Measurements from ENCODE around the gene ZEB2.

ZEB2 gene

DNA sequence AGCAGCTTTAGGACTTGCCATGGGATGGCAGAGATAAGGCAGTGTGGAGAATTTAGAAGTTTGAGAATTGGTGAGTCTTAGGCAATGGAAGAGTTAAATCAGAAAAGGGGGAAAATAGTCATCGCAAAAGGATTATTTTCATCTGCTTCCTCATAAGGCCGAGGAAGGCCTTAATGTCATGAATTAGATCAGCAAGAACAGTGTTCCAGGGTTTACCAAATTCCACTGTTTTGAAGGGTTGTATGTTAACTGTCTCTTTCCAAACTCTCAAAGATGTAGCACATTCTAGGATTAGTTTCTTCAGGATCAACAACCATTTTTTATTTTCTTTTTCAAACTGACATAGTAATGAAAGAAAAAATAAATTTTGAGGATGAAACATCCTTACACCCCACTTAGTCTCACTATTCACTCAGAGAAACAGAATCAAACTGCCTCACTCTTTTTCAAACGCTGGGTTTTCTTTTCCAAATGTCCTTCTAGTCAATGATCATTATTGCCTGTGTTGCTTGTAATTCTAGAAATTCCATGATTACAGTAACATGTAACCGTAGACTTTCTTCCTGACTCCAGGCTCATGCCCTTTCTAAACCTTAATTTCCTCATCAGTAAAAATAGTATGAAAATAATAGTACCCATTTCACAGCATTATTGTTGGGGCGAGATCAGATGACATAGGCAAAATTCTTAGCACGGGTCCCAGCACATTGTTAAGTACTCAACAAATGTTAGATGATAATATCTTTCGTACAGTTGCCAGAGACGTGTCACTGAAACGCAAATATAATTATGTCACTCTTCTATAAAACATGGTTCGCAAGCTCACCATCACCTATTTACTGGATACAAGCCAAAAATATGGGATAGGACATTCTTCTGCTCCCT lies 23.6 kb downstream of the ZEB2 start:
- FAIRE-seq (no peak), DNase-seq (ENCODE audit: low spot score) (no peak)

DNA sequence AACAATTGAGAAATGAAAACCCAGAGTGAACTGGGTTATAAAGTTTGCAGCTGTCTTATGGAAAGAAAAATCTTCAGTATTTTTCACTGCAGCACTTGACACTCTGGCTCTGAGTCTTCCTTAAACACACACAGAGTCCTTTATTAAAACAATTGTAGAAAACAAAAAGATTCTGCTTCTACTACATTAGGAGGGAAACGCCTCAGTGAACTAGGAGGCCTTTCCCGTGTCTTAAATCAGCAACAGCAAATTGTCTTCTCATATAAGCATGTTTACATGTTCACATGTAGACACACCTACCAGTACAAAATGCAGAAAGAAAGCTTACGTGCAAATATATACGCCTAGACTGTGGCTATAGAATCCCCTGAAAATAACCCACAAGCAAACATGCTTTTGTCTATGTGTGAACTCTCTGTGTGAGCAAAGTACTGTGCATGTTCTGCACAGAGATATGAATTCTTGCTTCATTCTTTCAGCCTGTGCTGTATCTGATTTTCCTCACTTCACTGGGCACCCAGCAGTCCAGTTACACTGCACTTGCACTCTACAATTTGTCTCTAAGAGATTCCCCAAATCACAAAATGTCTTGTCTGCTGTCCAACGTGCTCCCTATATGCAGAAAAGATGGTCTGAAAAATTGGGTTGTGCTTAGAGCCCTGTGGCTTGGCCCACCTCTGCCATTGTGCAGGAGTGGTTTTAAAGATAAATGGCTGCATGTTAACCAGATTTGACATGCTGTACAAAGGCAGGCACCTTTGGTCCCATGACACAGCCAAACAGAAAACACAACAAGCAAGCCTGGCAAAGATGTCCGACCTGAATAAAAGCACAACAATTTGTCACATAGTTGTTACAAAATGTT lies 24.5 kb downstream of the ZEB2 start:
- DNase-seq (ENCODE audit: low spot score) (no peak), FAIRE-seq (no peak)

DNA sequence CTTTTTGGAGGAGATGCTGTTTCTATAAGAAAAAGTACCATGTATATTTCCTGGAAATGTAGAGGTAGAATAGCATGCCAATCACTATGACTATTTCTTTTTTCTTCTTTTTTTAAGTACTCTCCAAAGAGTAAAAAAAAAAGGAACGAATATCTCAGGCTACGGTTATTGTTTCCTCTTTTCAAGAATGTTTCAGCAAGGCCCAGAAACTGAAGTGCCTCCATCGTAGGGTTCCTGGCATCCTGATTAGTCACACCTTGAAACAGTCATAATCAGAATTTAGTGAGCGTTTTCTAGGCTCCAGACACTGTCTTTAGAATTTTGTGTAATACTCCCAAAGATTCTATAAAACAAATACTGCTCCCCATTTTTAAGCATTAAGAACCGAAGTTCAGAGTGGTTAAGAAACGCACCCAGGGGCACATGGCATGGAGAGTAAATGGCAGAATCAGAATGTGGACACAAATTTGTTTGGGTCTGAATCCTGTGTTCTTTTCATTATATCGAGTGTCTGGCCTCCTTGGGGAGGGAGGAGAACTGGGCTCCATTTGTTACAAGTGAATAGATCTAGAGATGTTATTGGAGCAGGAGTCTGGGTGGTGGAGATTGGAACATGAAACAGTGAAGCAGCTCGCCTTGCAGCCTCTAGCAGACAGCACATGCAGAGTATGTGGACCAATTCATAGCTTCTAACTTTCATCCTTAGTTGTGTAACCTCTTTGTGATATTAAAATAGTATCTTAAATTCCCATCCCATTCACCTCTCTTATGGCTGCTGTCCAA lies 26.7 kb downstream of the ZEB2 start:
- no peak for DNase-seq (ENCODE audit: low spot score)
- FAIRE-seq, result no peak

DNA sequence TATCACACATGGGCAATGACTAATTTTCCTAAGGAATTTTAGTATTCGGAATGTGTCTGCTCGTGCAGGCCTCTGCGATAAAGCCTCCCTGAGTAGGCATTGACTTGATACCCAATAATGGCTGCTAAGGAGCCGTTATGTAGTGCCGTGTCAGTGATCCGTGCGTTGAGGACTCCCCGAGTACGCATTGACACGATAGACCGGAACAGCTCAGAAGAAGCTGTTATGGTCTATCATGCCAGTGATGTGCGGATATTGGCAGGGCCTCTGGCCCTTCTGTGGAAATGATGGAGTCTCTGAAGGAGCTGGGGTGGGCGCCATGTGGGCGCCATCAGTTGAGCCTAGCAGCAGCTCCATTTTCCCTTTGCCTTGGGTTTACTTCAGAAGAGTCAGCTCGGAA lies 29.1 kb downstream of the ZEB2 start:
- FAIRE-seq (no peak), DNase-seq (ENCODE audit: low spot score) (no peak)

DNA sequence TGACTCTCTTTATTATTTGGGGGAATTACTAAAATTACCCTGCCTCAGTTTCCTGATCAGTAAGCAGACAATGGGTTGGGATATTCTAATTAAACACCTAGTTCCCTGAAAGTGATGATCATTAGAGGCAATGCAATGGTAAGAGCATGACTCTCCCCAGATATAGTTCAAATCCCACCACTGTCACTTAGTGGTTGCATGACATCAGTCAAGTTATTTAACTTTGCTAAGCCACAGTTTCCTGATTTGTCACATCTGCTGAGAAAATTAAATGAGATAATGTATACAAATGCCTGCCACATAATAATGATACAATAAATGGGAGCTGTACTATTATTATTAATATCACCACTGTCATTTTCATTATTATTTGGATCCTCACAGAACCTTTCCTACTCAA lies 29.9 kb downstream of the ZEB2 start:
- FAIRE-seq, result no peak
- DNase-seq (ENCODE audit: low spot score), result no peak

DNA sequence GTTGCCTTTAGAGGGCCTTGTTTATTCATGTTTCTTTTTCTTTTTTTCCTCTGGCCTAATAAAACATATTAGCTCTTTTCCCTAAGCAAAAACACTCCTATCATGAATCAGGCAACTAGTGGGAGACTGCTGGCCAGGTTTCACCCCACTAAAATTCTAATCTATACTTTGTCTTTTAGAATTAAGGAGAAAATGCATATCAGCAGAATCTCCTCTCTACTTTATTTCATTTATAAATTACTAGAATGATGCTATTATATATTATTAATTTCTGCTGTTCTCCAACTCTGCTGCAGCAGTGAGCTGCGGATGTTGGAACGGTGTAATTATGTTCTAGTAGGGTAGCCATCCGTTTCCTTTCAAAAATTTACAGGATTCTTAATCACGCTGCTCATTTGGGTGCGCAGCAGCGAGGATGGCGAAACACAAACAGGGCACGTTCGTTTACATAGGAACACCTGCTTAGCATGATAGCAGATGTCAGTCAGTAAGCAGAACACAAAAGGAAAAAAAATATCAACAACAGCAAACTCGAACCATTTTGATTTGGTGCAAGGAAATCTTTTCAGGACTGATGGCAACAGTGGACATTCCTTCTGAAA lies 30.5 kb downstream of the ZEB2 start:
- FAIRE-seq (no peak), DNase-seq (ENCODE audit: low spot score) (no peak)

DNA sequence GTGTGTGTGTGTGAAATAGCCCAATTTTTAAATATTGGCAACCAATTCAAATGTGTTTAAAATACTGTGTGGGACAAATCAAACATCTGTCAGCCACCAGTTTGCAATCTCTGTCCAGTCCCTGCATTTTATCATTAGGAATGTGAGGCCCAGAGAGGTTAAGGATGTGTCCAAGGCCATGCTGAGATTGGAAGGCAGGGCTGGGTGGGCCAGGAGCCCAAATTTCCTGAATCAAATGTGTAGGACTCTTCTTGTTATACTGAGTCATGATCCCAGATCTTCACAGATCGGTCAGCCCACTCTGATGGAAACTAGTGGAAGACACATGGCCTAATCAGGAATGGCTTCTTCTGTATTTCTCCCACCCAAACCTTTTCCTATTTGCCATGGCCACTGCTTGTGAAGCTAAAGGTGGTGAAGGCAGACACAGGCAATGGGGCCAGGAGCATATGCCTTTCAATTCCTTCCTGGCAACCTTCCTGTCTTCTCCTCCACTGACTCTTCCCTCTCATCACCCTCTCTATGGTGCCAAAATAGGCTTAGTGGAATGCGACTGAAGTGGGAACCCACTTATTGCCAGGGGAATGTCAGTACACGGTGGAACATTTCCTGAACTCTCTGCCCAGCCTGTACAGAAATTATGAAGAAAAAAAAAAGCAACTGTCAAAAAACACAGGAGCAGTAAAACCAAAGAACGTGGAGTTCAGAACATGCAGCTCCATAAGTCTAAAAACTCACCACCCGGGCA lies 35.5 kb downstream of the ZEB2 start:
- FAIRE-seq, result no peak
- DNase-seq (ENCODE audit: low spot score), result no peak

DNA sequence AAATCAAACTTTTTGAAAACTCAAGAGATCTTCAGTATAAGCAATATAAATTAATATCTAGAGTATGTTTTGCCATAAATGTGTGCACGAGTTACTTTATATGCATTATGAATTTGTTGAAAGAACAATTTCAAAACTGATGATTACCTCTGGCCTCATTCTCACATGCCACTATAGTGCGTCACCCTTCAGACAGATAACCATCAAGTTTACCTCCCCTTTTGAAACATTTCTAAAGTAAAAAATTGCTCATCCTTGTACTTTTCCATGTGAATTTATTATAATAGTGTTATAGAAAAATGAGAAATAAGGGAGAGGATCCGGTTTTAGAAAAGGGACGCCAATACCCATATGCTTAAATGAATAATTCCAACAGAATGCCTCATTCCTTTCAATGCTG lies 38.3 kb downstream of the ZEB2 start:
- DNase-seq (ENCODE audit: low spot score), result no peak
- no peak for FAIRE-seq

DNA sequence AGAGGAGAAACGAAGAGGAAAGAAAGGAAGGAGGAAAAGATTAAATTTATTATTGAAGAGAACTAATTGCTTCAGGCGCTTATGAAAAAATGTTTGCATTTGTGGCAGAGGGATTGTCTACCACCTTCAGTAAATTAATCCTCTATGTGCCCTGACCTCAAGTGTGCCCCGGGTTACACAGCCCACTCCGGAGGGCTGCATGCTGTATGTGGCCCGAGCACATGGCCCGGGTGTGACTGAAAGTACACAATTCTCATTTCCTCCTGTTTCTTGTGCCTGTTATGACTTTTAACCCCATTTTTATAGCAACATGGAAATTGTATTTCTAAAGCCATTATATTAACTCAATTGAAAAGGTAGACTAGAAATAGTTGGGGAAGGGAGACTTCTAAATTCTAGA lies 38.8 kb downstream of the ZEB2 start:
- FAIRE-seq, result no peak
- no peak for DNase-seq (ENCODE audit: low spot score)

DNA sequence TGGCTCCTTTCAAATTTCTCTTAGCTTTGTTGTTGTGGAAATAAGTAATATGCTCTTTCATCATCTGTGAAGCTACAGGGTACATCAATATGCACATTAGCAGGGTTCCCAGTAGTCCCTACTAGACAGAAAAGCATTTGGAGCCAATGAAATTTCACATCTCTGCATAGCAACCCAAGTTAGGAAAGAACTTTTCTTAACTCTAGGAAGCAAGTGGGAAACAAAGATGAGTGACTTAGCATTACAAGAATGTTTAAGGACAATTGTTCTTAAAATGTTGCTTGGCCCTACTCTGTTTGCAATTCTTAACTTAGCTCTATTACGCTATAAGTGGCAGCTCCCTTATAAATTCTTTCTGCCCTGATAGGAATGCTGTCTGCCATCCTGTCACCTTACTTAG lies 39.6 kb downstream of the ZEB2 start:
- DNase-seq (ENCODE audit: low spot score), result no peak
- FAIRE-seq, result no peak

DNA sequence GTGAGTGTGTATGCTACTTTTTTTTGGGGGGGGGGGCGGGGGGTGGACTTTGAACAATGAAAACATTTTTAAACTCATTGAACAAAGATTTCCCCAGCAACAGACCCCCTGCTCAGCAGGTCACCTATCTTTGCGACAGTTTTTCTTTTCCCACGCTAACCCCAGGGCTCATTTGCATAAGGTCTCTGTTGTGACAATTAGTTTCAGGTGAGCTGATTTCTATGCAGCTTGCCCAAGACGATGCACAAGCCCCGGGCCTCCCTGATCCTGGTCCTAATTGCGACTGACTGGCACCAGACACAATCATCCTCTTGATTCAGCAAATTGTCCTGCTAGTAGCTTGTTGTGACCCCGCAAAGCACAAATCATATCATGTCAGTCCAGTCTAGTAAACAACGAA lies 40.3 kb downstream of the ZEB2 start:
- FAIRE-seq, result no peak
- no peak for DNase-seq (ENCODE audit: low spot score)

DNA sequence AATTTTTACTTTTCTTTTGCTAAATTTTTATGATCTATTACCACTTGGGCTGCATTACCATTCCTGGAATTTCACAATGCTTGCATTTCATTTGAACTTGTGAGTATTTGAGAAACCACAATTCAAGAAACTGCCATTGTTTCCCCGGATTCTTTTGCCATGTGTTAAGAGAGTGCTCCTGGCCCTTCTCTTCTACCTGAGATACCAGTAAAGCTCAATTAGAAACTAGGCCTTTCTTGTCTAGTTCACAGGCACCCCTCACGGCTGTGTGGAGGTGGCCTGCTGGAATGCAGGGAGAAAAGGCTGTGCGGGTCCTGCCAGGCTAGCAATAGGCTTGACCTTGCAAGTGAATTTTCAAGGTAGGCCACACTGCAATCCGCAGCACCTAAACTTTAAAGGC lies 40.8 kb downstream of the ZEB2 start:
- DNase-seq (ENCODE audit: low spot score) (no peak), FAIRE-seq (no peak)

DNA sequence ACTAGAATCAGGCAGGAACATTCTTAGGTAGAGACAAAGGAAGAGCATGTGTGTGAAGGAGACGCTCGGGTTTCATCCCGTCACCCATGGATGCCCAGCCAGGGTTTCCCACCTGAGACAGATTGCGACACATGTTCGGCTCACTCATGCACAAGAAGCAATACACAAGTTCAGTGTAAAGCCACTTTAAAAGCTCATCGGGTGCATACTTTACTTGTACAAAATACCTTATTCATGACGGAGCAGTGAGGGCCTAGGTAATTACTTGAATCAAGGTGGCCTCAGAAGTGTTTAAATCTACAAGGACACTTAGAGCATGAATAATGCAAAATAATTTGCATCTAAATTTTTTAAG lies 42.0 kb downstream of the ZEB2 start:
- DNase-seq (ENCODE audit: low spot score), result no peak
- no peak for FAIRE-seq

DNA sequence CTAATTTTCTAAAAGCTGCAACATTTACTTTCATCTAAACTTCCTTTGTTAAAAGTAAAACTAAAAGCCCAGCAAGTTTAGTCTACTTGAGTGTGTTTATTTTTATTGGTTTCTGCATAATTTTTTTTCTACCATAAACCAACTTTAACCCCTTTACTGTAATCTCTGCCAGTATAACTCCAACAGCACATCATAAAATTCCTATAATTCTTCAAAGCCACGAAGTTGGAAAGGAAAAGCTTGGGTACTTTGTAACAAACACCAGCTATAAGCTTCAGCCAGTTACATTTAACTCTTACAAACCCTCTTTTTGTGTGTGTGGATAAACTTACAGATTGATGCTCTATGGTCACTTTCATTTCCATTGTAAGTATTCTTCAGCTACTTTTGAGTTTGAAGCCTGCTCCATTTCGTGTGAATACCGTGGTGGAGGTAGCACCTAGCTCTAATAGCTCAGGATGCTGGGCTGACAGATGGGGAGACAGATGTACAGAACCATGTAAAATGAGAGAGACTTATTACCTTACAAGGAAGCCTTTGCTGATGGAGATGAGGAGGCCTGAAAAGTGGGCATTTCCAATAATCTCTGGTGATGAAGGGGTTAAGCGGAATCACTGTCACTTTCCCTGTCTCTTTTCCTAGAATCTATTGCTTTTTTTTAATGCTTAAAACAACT lies 42.5 kb downstream of the ZEB2 start:
- DNase-seq (ENCODE audit: low spot score), result no peak
- FAIRE-seq, result no peak

DNA sequence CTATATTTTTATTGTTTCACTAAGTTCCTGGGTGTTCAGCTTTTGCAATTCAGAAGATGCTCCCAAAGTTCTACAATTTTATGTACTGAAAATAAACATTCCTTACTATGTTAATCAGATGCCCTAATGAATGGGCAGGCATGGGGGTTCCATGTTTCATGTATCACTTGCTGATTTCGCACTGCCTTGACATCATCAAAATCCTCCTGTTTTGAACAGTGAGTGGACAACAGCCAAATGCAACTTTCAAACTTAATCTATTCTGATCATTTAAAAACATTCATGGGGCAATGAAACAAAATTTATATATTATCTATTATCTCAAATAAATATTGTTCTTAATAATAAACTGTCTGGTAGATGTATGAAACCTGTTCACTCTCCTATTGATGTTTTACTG lies 43.2 kb downstream of the ZEB2 start:
- FAIRE-seq, result no peak
- no peak for DNase-seq (ENCODE audit: low spot score)

DNA sequence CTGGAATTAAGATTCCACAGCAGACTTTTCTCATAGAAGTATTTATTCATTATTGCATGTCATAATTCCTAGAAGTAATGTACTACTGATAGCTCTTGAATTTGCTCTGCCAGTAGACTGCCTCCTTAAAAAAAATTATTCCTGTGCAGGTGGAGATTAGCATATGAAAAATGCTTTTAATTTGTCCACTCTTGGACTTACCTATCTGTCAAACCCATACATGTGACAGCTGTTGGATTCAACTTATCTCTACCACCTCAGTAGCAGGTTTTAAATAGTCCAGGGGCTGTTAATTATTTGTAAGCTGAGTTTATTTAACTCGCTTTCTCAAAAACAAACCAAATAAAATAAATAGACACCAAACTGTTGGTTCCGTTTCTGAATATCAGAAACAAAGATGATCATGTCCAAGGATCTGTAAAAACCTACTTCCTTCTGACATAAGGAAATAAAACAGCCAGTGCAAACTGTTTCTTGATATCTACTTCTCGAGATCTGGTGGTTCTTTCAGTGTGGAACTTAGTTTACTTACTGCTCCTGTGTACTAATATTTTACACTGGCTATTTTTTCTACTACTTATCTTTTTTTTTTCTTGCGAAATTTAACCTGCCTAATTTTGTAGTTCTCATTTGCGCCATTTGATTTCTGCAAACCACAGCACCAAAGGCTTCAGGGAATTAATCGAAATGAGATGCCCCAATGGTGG lies 44.2 kb downstream of the ZEB2 start:
- FAIRE-seq, result no peak
- DNase-seq (ENCODE audit: low spot score), result no peak

DNA sequence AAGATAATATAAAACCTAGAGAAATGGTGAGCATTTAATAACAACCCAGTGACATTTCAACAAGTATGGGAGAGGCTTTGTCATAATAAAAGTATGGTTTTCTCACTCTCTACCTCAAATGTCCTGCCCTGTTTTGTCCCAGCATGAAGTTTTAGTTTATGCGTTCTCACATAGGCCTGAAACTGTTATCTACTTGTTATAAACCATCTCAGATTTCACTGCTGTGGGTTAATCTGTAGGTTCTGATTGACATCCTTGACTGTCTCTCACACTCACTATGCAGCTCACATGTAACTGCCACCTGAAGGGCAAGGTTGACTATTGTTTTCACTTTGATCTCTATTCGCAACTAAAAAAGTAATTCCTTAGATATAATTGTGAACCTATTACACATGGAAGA lies 44.9 kb downstream of the ZEB2 start:
- no peak for FAIRE-seq
- no peak for DNase-seq (ENCODE audit: low spot score)

DNA sequence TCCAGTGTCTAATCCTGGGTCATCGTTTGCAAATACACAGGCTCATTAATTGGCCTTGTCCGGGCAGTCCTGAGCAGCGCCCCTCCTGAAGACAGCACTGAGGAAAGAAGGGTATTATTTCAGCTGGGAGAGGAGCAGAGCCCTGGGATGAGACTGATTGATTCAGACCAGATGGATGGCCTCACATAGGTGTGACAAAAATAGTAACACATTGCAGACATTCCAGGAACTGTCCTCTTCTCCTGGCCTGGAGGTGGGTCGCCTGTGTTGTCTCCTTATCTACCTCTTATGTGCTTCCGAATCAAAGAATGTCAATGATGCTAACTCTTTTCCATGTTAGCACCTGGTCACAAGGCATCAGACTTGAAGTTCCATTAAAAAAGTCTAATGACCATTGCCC lies 45.9 kb downstream of the ZEB2 start:
- no peak for DNase-seq (ENCODE audit: low spot score)
- FAIRE-seq, result no peak

DNA sequence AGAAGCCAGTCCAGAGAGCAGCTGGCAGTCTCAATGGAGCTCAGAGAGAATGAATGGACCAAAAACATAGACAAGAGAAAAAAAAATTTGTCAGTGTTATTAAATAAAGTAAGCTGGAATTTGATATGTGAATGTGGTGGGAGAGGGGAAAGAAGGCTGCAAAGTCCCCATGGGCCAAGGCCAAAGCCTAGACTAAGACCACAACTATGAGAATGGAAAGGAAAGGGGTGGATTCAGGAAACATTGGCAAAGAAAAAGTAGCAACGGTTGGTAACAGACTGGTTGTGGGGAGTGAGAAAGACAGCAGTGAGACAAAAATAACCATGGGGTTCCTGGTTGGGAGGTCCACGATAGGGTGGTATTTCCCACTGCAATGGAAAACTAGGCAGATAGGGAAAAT lies 47.0 kb downstream of the ZEB2 start:
- FAIRE-seq, result no peak
- no peak for DNase-seq (ENCODE audit: low spot score)

DNA sequence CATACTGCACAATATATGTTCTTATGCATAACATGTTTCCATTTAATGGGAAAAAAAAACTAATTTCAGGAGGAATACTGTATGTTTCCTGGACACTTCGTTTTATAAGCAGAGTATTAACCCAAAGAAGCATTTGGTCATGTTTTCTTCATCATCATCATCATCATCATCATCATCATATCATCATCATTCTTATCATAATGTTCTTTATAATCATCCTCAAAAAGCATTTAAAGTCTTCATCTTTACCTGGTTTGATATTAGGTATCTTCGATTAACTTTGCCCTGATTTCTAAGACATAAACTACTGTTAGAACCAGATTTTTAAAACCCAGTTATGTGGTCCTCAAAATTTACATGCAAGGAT lies 47.9 kb downstream of the ZEB2 start:
- no peak for DNase-seq (ENCODE audit: low spot score)
- no peak for FAIRE-seq

Data from RCC 7860 (cell line).